ENCODE measurements around the gene ELL. TPM values are rescaled to one million over a fixed set of nuclear protein-coding genes. Genes with fewer than 3 reads are reported as not detected.

Gene ELL
- total and polyA plus RNA-seq, 9 of the 15 experiments (the other 6 are each of a cell fraction or from before 2014, with no cell fraction given): 0.24 to 22.5 (median 4.1) TPM

DNA sequence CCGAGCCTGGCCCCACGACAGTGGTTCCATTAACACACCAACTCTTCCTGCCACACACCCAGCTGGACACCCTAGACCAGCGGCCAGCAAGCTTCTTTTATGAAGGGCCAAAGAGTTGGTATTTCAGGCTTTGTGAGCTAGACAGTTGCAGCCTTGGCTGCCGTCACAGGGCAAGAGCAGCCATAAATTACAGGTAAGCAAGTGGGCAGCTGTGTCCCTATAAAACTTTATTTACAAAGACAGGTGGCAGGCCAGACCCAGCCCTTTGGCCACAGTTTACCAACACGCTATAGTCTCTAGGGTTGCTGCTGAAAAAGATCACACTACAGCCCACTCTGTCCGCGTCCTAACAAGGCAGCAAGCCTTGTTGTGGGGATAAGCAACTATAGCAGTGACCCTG lies 13.3 kb downstream of the ELL start:
- TF ChIP-seq SRSF1 (IDR thresholded peaks at IDR 0.05; ENCODE audit: low read depth, low read length) (no peak), ZBTB40 (IDR thresholded peaks at IDR 0.05) (peak; percentile 80), ZBTB40 (CRISPR knock-in tag; IDR thresholded peaks at IDR 0.05) (peak; percentile 46; the same call in 1 of the 2 replicates)
- ATAC-seq (no peak), FAIRE-seq (no peak), DNase-seq (ENCODE audit: extremely low read depth in 1 of 4, low spot score in 3 of 4) (no peak)
- in situ Hi-C loops (cut with MboI): no loop called here
- Histone ChIP-seq H3K4me2 (ENCODE audit: insufficient read depth, low read length) (no peak overlapping the region), H4K20me1 (replicated peaks; ENCODE audit: control insufficient read depth, insufficient read depth, low read length) (peaks cover 78% of the 10 kb centered on the region), H3K79me2 (ENCODE audit: control insufficient read depth, insufficient read depth, low read length) (peaks cover 96% of the 10 kb centered on the region), H3K27me3 (ENCODE audit: control insufficient read depth in 2 of 2, insufficient read depth in 2 of 2, low read length in 2 of 2) (no peaks in the 10 kb centered on the region), H3K9me1 (ENCODE audit: control insufficient read depth, insufficient read depth, low read length) (peaks cover 31% of the 10 kb centered on the region), H3K9ac (ENCODE audit: insufficient read depth in 1 of 2, low read depth in 2 of 2, low read length in 2 of 2) (peak overlapping the region in 1 of 2 experiments; percentile 76; a peak in 2 of 4 replicates), H3K4me3 (no peak overlapping the region), H3K4me1 (replicated peaks in 1 of 2; ENCODE audit: control insufficient read depth in 2 of 2, insufficient read depth in 2 of 2, low read length in 2 of 2) (peaks cover 23 to 57% of the 10 kb centered on the region in 2 experiments), H2AFZ (ENCODE audit: low read depth, low read length) (no peak overlapping the region), H3K27ac (ENCODE audit: extremely low read depth, low read depth, low read length) (peak overlapping the region; percentile 46; the same call in 2 of the 3 replicates), H3K36me3 (ENCODE audit: control insufficient read depth, insufficient read depth, low read length) (peaks cover 3% of the 10 kb centered on the region; the same call in 2 of the 3 replicates), H3K9me3 (replicated peaks; ENCODE audit: control insufficient read depth, insufficient read depth, low read depth, low read length) (no peaks in the 10 kb centered on the region)
- CTCF ChIA-PET (ENCODE audit: low intra/inter-chr PET ratio): no interaction called here
- no TSS peak for BruUV-seq (replicated peaks)
- intact Hi-C loops (cut with micrococcal nuclease): no loop called here
- POLR2A ChIA-PET: interaction anchor here (0.6 to 9.2 kb wide), 5 partner anchors 11 to 25 kb away, joined by 3 to 84 read pairs (median 4); partner anchors contain the start of gene ELL
- 83% methylated on average over 7 of the region's 7 CpGs for WGBS (ENCODE audit: insufficient coverage, low coverage, missing lambda C conversion rate)
